K562 (cell line): Measurements from ENCODE around the gene IFT27. TPM values are rescaled to one million over a fixed set of nuclear protein-coding genes. Genes with fewer than 3 reads are reported as not detected.

Experiments used
- ATAC-seq: fragments of 200-7000 bp; cut with Tn5 transposase; 3 replicates; pipeline ENCODE4 v1.9.1; 2020; ENCODE audit warnings: moderate library complexity
- BruUV-seq: library from RNA; stranded (reverse); fragments of 400-500 nt; replicated peaks from 2 replicates; lab custom pipeline; 2021; lab: Mats Ljungman, UMichigan
- CTCF ChIA-PET: fragments of 300-600 bp; formaldehyde crosslinking; extraction: SDS; loops from one replicate; lab custom pipeline; 2021; ENCODE audit warnings: low intra/inter-chr PET ratio; lab: Yijun Ruan, JAX
- POLR2A ChIA-PET: fragments of 300-600, 350-650 bp; sonication (Branson Sonifier 250); formaldehyde crosslinking; extraction: SDS; loops from one replicate; lab custom pipeline; 2021; ENCODE audit warnings: antibody characterized with exemption, inconsistent platforms; lab: Yijun Ruan, JAX
- DNase-seq, 4 experiments: peaks; one replicate each; pipeline versions ENCODE4 v3.0.0 to v3.0.0-alpha.2; 2011 to 2018; ENCODE audit warnings: low spot score in 3 of 4, mixed read lengths in 3 of 4; ENCODE audit errors: extremely low read depth in 1 of 4
- FAIRE-seq: peaks from 2 replicates; lab custom pipeline; 2011; peaks lifted over from hg19 to GRCh38; lab: Jason Lieb, UNC
- H2AFZ ChIP-seq: 2 replicates; pipeline ENCODE4 v1.6.0; 2011; ENCODE audit warnings: low read depth, low read length, control low read depth, inconsistent platforms
- H3K27ac ChIP-seq: fragments of 200-600 bp; 3 replicates; pipeline ENCODE4 v1.8.0; 2011; ENCODE audit warnings: low read depth, mild to moderate bottlenecking, control low read depth, inconsistent platforms, low read length, moderate library complexity, mixed read lengths; ENCODE audit errors: extremely low read depth
- H3K27me3 ChIP-seq, 2 experiments: fragments of 300-600 bp in 1 of 2; 2 replicates in 1 of 2; 3 replicates in 1 of 2; pipeline versions ENCODE4 v1.6.0 to v1.8.0; 2011; ENCODE audit warnings: inconsistent platforms in 2 of 2, low read length in 2 of 2, mild to moderate bottlenecking in 1 of 2, mixed read lengths in 1 of 2, moderate library complexity in 1 of 2; ENCODE audit not compliant: control insufficient read depth in 2 of 2, insufficient read depth in 2 of 2
- H3K36me3 ChIP-seq: fragments of 300-600 bp; 3 replicates; pipeline ENCODE4 v1.8.0; 2011; ENCODE audit warnings: mild to moderate bottlenecking, low read length, inconsistent platforms; ENCODE audit not compliant: control insufficient read depth, insufficient read depth
- H3K4me1 ChIP-seq, 2 experiments: fragments of 200-600 bp in 1 of 2; replicated peaks in 1 of 2; 2 replicates in 1 of 2; 3 replicates in 1 of 2; pipeline versions ENCODE4 v1.5.1 to v1.8.0; 2011; ENCODE audit warnings: inconsistent platforms in 2 of 2, low read length in 2 of 2, mild to moderate bottlenecking in 1 of 2, mixed read lengths in 1 of 2, moderate library complexity in 1 of 2; ENCODE audit not compliant: control insufficient read depth in 2 of 2, insufficient read depth in 2 of 2
- H3K4me2 ChIP-seq: 2 replicates; pipeline ENCODE4 v1.6.1; 2011; ENCODE audit warnings: low read length, control low read depth, inconsistent platforms, mixed read lengths; ENCODE audit not compliant: insufficient read depth
- H3K4me3 ChIP-seq: fragments of 200-600 bp; sonication (generic), shearing (Covaris generic); 2 replicates; pipeline ENCODE4 v1.5.1; 2016; ENCODE audit warnings: control low read depth, inconsistent platforms
- H3K79me2 ChIP-seq: fragments of 200-600 bp; 3 replicates; pipeline ENCODE4 v1.8.0; 2011; ENCODE audit warnings: low read length, inconsistent platforms; ENCODE audit not compliant: control insufficient read depth, insufficient read depth
- H3K9ac ChIP-seq, 2 experiments: 2 replicates each; pipeline versions ENCODE4 v1.6.0 to v1.6.1; 2011; ENCODE audit warnings: low read depth in 2 of 2, low read length in 2 of 2, control low read depth in 1 of 2, inconsistent platforms in 1 of 2, mild to moderate bottlenecking in 1 of 2, mixed read lengths in 1 of 2; ENCODE audit not compliant: insufficient read depth in 1 of 2
- H3K9me1 ChIP-seq: one replicate; pipeline ENCODE4 v1.6.0; 2011; ENCODE audit warnings: inconsistent platforms, mild to moderate bottlenecking, low read length, moderate library complexity; ENCODE audit not compliant: control insufficient read depth, insufficient read depth
- H3K9me3 ChIP-seq: replicated peaks from 2 replicates; pipeline ENCODE4 v1.5.1; 2011; ENCODE audit warnings: low read depth, low read length, inconsistent platforms; ENCODE audit not compliant: control insufficient read depth, insufficient read depth
- H4K20me1 ChIP-seq: replicated peaks from 2 replicates; pipeline ENCODE4 v1.6.1; 2011; ENCODE audit warnings: low read length, inconsistent platforms, mixed read lengths; ENCODE audit not compliant: control insufficient read depth, insufficient read depth
- HCFC1 ChIP-seq: IDR thresholded peaks from 2 replicates; pipeline ENCODE4 v1.6.1; 2012; ENCODE audit warnings: low read depth, low read length, improper control_type of control experiment
- WGBS: fragments of 100-300 bp; shearing (Covaris generic); methylation state at CpG from one replicate; pipeline ENCODE4 v1.1.6; 2016; ENCODE audit warnings: low coverage, mixed read lengths; ENCODE audit not compliant: insufficient coverage; ENCODE audit errors: missing lambda C conversion rate; 5-methylcytosine and 5-hydroxymethylcytosine counted together
- in situ Hi-C: fragments of 300-500 bp; cut with MboI; formaldehyde crosslinking; loops from 4 replicates; pipeline ENCODE4 v1.15.0; 2018; ENCODE audit warnings: inconsistent platforms, mixed read lengths
- intact Hi-C: fragments of 100-400 bp; cut with micrococcal nuclease; formaldehyde crosslinking; loops from 2 replicates; pipeline ENCODE4 v1.14.2; 2022
- polyA plus RNA-seq, 8 experiments: library from polyadenylated mRNA; depleted of rRNA in 4 of 8; stranded (reverse) in 5 of 8; unstranded in 3 of 8; fragments of >200 nt; fragmentation: Nextera tagmentation in 2 of 8; fragmentation: Illumina TruSeq in 1 of 8; extraction: Ambion mirVana in 2 of 8; extraction: Trizol in 1 of 8; gene quantifications; 2 replicates each; pipeline versions ENCODE4 v1.2.1 to v1.2.3, GENCODE V29; 2011 to 2014; ENCODE audit warnings: inconsistent platforms in 1 of 8, missing spikeins in 1 of 8
- total RNA-seq, 7 experiments: library from RNA; depleted of rRNA in 6 of 7; stranded (reverse); fragments of >200 nt in 6 of 7; fragmentation: Illumina TruSeq in 2 of 7; extraction: Trizol in 2 of 7; gene quantifications; 2 replicates each; pipeline versions ENCODE4 v1.2.1 to v1.2.3, GENCODE V29; 2011 to 2021; ENCODE audit warnings: low replicate concordance in 1 of 7
- TF ChIP-seq, protein P1 (sequence below), 2 experiments: fragments of 450-650 bp; formaldehyde crosslinking in 1 of 2; IDR thresholded peaks; 2 replicates each; pipeline versions ENCODE4 v1.4.0 to v1.6.1; 2014 to 2020; ENCODE audit warnings: mild to moderate bottlenecking in 2 of 2, borderline replicate concordance in 1 of 2, low read depth in 1 of 2

Gene IFT27
- total and polyA plus RNA-seq, 9 of the 15 experiments (the other 6 are each of a cell fraction or from before 2014, with no cell fraction given), result 0.01 to 1.4 (median 0.14) TPM; not detected in 1

DNA sequence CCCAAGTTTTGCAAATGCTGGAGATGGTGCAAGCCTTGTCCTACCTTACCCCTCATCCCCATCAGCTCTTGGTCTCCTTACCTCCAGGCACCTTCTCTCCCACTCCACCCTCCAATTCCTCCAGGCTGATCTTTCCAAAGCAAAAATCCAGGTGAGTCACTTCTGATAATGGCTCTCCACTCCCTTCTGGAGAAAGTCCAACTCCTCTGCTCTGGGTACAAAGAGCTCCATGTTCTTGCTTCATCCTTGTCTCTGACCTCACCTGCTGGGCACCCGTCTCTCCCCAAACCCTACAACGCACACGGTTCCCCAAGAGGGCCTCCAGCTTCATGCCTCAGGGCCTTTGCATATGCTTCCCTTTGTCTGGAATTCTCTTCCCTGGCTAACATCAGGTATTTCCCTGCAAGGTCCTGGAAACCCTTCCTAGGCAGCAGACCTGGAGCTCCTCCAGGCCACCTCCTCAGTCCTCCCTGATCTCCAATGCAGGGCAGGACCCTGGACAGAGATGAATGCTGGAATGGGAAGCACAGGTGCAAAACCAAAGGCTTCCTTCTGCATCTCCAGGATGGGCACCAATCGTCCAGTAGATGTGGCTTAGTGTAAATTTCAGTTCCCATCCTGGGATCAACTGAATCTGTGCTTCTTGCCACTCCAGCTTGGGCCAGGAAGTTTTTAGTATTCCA is 22.7 kb downstream of the IFT27 start:
- no peak overlapping the region for H3K4me2 ChIP-seq
- no peaks in the 10 kb centered on the region; a peak in 1 of 5 replicates for H3K4me1 ChIP-seq
- no peaks in the 10 kb centered on the region for H3K79me2 ChIP-seq
- H3K27ac ChIP-seq, result no peak overlapping the region
- no peak overlapping the region for H3K4me3 ChIP-seq
- TF ChIP-seq, protein P1, sequence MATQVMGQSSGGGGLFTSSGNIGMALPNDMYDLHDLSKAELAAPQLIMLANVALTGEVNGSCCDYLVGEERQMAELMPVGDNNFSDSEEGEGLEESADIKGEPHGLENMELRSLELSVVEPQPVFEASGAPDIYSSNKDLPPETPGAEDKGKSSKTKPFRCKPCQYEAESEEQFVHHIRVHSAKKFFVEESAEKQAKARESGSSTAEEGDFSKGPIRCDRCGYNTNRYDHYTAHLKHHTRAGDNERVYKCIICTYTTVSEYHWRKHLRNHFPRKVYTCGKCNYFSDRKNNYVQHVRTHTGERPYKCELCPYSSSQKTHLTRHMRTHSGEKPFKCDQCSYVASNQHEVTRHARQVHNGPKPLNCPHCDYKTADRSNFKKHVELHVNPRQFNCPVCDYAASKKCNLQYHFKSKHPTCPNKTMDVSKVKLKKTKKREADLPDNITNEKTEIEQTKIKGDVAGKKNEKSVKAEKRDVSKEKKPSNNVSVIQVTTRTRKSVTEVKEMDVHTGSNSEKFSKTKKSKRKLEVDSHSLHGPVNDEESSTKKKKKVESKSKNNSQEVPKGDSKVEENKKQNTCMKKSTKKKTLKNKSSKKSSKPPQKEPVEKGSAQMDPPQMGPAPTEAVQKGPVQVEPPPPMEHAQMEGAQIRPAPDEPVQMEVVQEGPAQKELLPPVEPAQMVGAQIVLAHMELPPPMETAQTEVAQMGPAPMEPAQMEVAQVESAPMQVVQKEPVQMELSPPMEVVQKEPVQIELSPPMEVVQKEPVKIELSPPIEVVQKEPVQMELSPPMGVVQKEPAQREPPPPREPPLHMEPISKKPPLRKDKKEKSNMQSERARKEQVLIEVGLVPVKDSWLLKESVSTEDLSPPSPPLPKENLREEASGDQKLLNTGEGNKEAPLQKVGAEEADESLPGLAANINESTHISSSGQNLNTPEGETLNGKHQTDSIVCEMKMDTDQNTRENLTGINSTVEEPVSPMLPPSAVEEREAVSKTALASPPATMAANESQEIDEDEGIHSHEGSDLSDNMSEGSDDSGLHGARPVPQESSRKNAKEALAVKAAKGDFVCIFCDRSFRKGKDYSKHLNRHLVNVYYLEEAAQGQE (IDR thresholded peaks at IDR 0.05; ENCODE audit: borderline replicate concordance), result peak; percentile 50; the same call in 1 of the 2 replicates
- TF ChIP-seq, protein P1 (CRISPR knock-in tag; IDR thresholded peaks at IDR 0.05; ENCODE audit: low read depth), result no peak
- TF ChIP-seq HCFC1, result no peak
- H3K9me3 ChIP-seq, result no peaks in the 10 kb centered on the region
- ChIA-PET POLR2A (interaction anchor here (0.6 kb wide), 1 partner anchor 12 kb away, joined by 3 read pairs; no protein-coding TSS in a partner anchor), CTCF (no interaction called here)
- BruUV-seq, result no TSS peak
- DNase-seq (no peak), FAIRE-seq (no peak), ATAC-seq (no peak)
- H3K9ac ChIP-seq, result no peak overlapping the region
- no peaks in the 10 kb centered on the region for H3K9me1 ChIP-seq
- intact Hi-C loops, result no loop called here
- H3K27me3 ChIP-seq, result peaks cover 0 to 22% of the 10 kb centered on the region in 2 experiments; a peak in 1 of 5 replicates
- in situ Hi-C loops, result no loop called here
- 2% methylated on average over 4 of the region's 4 CpGs for WGBS
- peaks cover 5% of the 10 kb centered on the region; the same call in 1 of the 2 replicates for H4K20me1 ChIP-seq
- no peaks in the 10 kb centered on the region for H3K36me3 ChIP-seq
- H2AFZ ChIP-seq, result no peak overlapping the region
